Activated CD8-positive, alpha-beta T cell treated with anti-CD3 and anti-CD28 coated beads for 36 hours (primary cell): ENCODE results near the gene NAT16. TPM values are rescaled to one million over a fixed set of nuclear protein-coding genes. Genes with fewer than 3 reads are reported as not detected.

ENCODE experiments used
- ATAC-seq: fragments of 200-7000 bp; cut with Tn5 transposase; one replicate; pipeline ENCODE4 v1.10.0; 2021; ENCODE audit warnings: mild to moderate bottlenecking, moderate library complexity
- CTCF ChIA-PET: fragments of 350-600 bp; sonication (Branson Sonifier 250); formaldehyde crosslinking; loops from one replicate; lab custom pipeline; 2021; ENCODE audit warnings: antibody characterized with exemption; lab: Charles Lee
- POLR2A ChIA-PET: fragments of 350-600 bp; sonication (Branson Sonifier 250); formaldehyde crosslinking; loops from one replicate; lab custom pipeline; 2021; ENCODE audit warnings: antibody characterized with exemption; lab: Charles Lee
- DNase-seq: peaks from one replicate; pipeline ENCODE4 v3.0.0-alpha.2; 2020
- H3K27ac Mint-ChIP-seq: one replicate; pipeline ENCODE4 v1.8.0; 2021; ENCODE audit warnings: mild to moderate bottlenecking, mixed read lengths
- H3K27me3 Mint-ChIP-seq: one replicate; pipeline ENCODE4 v1.8.0; 2021; ENCODE audit warnings: mixed read lengths
- H3K36me3 Mint-ChIP-seq: one replicate; pipeline ENCODE4 v1.8.0; 2021; ENCODE audit warnings: low read depth, mixed read lengths
- H3K4me1 Mint-ChIP-seq: one replicate; pipeline ENCODE4 v1.8.0; 2021; ENCODE audit warnings: low read depth, mixed read lengths
- H3K4me3 Mint-ChIP-seq: one replicate; pipeline ENCODE4 v1.8.0; 2021; ENCODE audit warnings: mild to moderate bottlenecking, moderate library complexity, mixed read lengths
- H3K9me3 Mint-ChIP-seq: one replicate; pipeline ENCODE4 v1.8.0; 2021; ENCODE audit warnings: mixed read lengths
- CTCF ChIP-seq: fragments of 200-600 bp; IDR thresholded peaks from one replicate; pipeline ENCODE4 v1.8.0; 2022; ENCODE audit warnings: antibody characterized with exemption, mild to moderate bottlenecking
- intact Hi-C: fragments of 100-400 bp; cut with micrococcal nuclease; formaldehyde crosslinking; loops from one replicate; pipeline ENCODE4 v1.10.0; 2022
- total RNA-seq, 2 experiments: library from RNA; stranded (reverse); gene quantifications; one replicate each; pipeline ENCODE4 v1.2.3, GENCODE V29; 2021

NAT16 gene
- total RNA-seq, 2 experiments from 2014 or later = not detected

DNA sequence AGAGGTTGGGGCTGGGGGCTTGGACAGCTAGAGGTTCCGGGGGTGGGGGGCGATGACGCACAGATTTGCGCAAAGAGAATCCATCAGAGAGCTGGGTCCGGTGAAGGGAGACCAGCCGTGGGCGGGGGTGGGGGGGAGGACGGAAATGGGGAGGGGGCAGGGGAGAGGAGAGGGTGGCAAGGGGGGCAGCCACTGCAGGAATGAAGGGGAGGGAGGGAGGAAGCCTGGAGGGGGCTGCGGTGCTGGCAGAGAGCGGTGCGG lies 13.5 kb downstream of the NAT16 start:
- Mint-ChIP-seq H3K27me3 (peaks cover 65% of the 10 kb centered on the region), H3K4me1 (peaks cover 65% of the 10 kb centered on the region), H3K4me3 (no peak overlapping the region), H3K27ac (no peak overlapping the region), H3K9me3 (no peaks in the 10 kb centered on the region), H3K36me3 (peaks cover under 1% of the 10 kb centered on the region)
- CTCF ChIA-PET = interaction anchor here (1.7 to 2.3 kb wide), 2 partner anchors 8 to 26 kb away, joined by 7 to 8 read pairs; no protein-coding TSS in a partner anchor
- POLR2A ChIA-PET = interaction anchor here (0.6 to 1.4 kb wide), 2 partner anchors 10 to 12 kb away, joined by 3 to 4 read pairs; no protein-coding TSS in a partner anchor
- intact Hi-C loops = no loop called here
- no peak for TF ChIP-seq CTCF
- DNase-seq (no peak), ATAC-seq (no peak)

GRCh38 chr7:101165958-101166647 lies 14.0 kb downstream of the NAT16 start:
- intact Hi-C loops = no loop called here
- Mint-ChIP-seq H3K4me3 (peak overlapping the region; percentile 69), H3K4me1 (peaks cover 61% of the 10 kb centered on the region), H3K27ac (no peak overlapping the region), H3K9me3 (no peaks in the 10 kb centered on the region), H3K36me3 (peaks cover 5% of the 10 kb centered on the region), H3K27me3 (peaks cover 62% of the 10 kb centered on the region)
- POLR2A ChIA-PET = interaction anchor here (1.2 to 1.4 kb wide), 2 partner anchors 9 to 78 kb away, joined by 4 read pairs; partner anchors contain the start of gene FIS1
- no peak for TF ChIP-seq CTCF
- CTCF ChIA-PET = interaction anchor here (1.2 to 2.7 kb wide), 5 partner anchors 8 to 78 kb away, joined by 5 to 27 read pairs (median 7); no protein-coding TSS in a partner anchor
- ATAC-seq (no peak), DNase-seq (no peak)

DNA sequence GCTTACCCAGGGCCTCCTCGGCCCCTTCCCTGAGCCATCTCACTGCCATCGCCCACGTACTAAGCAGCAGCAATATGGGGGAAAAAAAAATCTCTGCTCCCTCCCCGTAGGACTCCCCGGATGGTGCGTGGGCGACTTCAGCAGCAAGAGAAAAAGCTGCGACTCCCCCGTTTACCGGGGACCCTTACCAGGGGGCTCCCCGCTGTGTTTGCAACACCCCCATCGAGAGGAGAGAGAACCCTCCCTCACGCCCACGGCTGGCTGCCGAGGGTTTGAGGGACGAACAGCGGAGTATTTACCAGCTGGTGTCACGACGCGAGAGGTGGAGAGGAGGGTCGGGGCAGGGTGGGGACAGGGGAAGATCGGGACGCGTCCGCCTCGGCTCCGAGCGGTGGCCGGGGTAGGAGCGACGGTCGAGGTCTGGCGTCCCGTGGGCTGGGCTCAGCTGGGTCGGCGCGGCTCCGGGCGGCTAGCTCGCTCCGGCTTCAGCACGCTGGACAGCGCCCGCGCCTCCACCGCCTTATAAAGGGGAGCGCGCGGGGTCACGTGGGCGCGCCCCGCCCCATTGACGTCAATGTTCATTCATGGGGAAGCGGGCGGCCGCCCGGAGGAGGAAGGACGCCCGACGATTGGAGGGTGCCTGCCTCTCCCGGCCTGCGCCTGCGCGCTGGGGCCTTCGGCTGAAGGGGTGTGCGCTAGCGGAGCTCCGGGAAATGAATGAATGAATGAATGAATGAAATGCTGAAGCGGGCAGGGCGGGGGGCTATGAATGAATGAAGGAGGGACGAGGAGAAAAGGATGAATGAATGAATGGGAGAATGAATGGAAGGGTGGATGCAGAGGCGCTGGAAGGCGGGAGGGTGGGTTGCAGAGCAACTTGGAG lies 14.8 kb downstream of the NAT16 start, which contains the start of gene VGF:
VGF (minus strand) TSS at position 495 of the 883 bp plus-strand sequence. CDS start 726 bp downstream, outside the sequence.
- no peaks in the 10 kb centered on the region for H3K9me3 Mint-ChIP-seq
- ATAC-seq (peak; percentile 75), DNase-seq (peak; percentile 96)
- intact Hi-C loops = no loop called here
- H3K4me1 Mint-ChIP-seq = peaks cover 53% of the 10 kb centered on the region
- H3K4me3 Mint-ChIP-seq = peak within 1 kb of the TSS; percentile 69
- no peak within 1 kb of the TSS for H3K27ac Mint-ChIP-seq
- ChIA-PET POLR2A (interaction anchor here (1.2 to 1.4 kb wide), 2 partner anchors 9 to 79 kb away, joined by 4 read pairs; partner anchors contain the start of gene FIS1), CTCF (interaction anchor here (0.9 to 2.7 kb wide), 7 partner anchors 9 to 78 kb away, joined by 3 to 27 read pairs (median 6); partner anchors contain the start of gene AP1S1)
- H3K36me3 Mint-ChIP-seq = peaks cover 6% of the 10 kb centered on the region
- no peak for TF ChIP-seq CTCF
- H3K27me3 Mint-ChIP-seq = peaks cover 54% of the 10 kb centered on the region

GRCh38 chr7:101164071-101164840 lies 15.8 kb downstream of the NAT16 start:
- POLR2A ChIA-PET = interaction anchor here (0.9 kb wide), 1 partner anchor 9 kb away, joined by 3 read pairs; no protein-coding TSS in a partner anchor
- peaks cover 44% of the 10 kb centered on the region for H3K27me3 Mint-ChIP-seq

More at GRCh38 chr7:101164071-101164840, 15.8 kb downstream of the NAT16 start:
- TF ChIP-seq CTCF = no peak
- Mint-ChIP-seq H3K4me3 (peak overlapping the region; percentile 15), H3K9me3 (no peaks in the 10 kb centered on the region), H3K27ac (no peak overlapping the region), H3K4me1 (peaks cover 44% of the 10 kb centered on the region), H3K36me3 (peaks cover 12% of the 10 kb centered on the region)
- ATAC-seq (no peak), DNase-seq (no peak)
- CTCF ChIA-PET = interaction anchor here (0.9 to 2.7 kb wide), 3 partner anchors 20 to 61 kb away, joined by 3 to 27 read pairs (median 7); no protein-coding TSS in a partner anchor
- intact Hi-C loops = no loop called here
